ENCODE data around the gene PDE8A. TPM values are rescaled to one million over a fixed set of nuclear protein-coding genes. Genes with fewer than 3 reads are reported as not detected.
A peak's percentile ranks its signal among the peaks of the same experiment; 100 is the strongest.
"Not testable (repeated sequence)": the region's sequence is repeated elsewhere in the genome, so short reads cannot be mapped to it uniquely, and the experiment has no call there.

The PDE8A gene
- total RNA-seq, 1 experiment from 2014 or later, result 12.5 TPM

GRCh38 chr15:85011724-85012123 is 30.1 kb downstream of the PDE8A start:
- H3K36me3 ChIP-seq, H3K27me3 ChIP-seq, H3K4me3 ChIP-seq, H3K9me3 ChIP-seq, DNase-seq: not testable (repeated sequence)

- H3K27me3 ChIP-seq, result no peaks in the 10 kb centered on the region
- no peak overlapping the region for H3K4me3 ChIP-seq
- H3K9me3 ChIP-seq, result no peaks in the 10 kb centered on the region
- H3K36me3 ChIP-seq, result no peaks in the 10 kb centered on the region
- no peak for DNase-seq
Measured at GRCh38 chr15:85013785-85014184, 32.1 kb downstream of the PDE8A start.

- H3K9me3 ChIP-seq, result no peaks in the 10 kb centered on the region
- no peaks in the 10 kb centered on the region for H3K36me3 ChIP-seq
- no peaks in the 10 kb centered on the region for H3K27me3 ChIP-seq
- no peak for DNase-seq
- H3K4me3 ChIP-seq, result no peak overlapping the region
Measured at GRCh38 chr15:85014932-85015331, 33.3 kb downstream of the PDE8A start.

- no peaks in the 10 kb centered on the region for H3K9me3 ChIP-seq
- no peaks in the 10 kb centered on the region for H3K36me3 ChIP-seq
- no peaks in the 10 kb centered on the region for H3K27me3 ChIP-seq
- no peak overlapping the region for H3K4me3 ChIP-seq
- no peak for DNase-seq
Measured at GRCh38 chr15:85016275-85016674, 34.6 kb downstream of the PDE8A start.

GRCh38 chr15:85019815-85020590 is 38.3 kb downstream of the PDE8A start:
- H3K4me3 ChIP-seq, result no peak overlapping the region
- H3K27me3 ChIP-seq, result 0 out of 2 replicates have a peak, but pooled peaks cover 9% of the 10 kb centered on the region
- no peaks in the 10 kb centered on the region for H3K36me3 ChIP-seq
- no peaks in the 10 kb centered on the region for H3K9me3 ChIP-seq
- peak; percentile 92 for DNase-seq

- H3K36me3 ChIP-seq, result no peaks in the 10 kb centered on the region
- 0 out of 2 replicates have a peak, but pooled peaks cover 9% of the 10 kb centered on the region for H3K27me3 ChIP-seq
- no peaks in the 10 kb centered on the region for H3K9me3 ChIP-seq
- no peak overlapping the region for H3K4me3 ChIP-seq
- no peak for DNase-seq
Measured at GRCh38 chr15:85021409-85021808, 39.8 kb downstream of the PDE8A start.

- Histone ChIP-seq H3K4me3 (no peak overlapping the region), H3K9me3 (no peaks in the 10 kb centered on the region), H3K27me3 (0 out of 2 replicates have a peak, but pooled peaks cover 9% of the 10 kb centered on the region), H3K36me3 (no peaks in the 10 kb centered on the region)
- DNase-seq, result no peak
Measured at GRCh38 chr15:85022860-85023403, 41.3 kb downstream of the PDE8A start.

GRCh38 chr15:85024003-85024402 is 42.3 kb downstream of the PDE8A start:
- DNase-seq, result no peak
- no peak overlapping the region for H3K4me3 ChIP-seq
- 0 out of 2 replicates have a peak, but pooled peaks cover 9% of the 10 kb centered on the region for H3K27me3 ChIP-seq
- no peaks in the 10 kb centered on the region for H3K36me3 ChIP-seq
- no peaks in the 10 kb centered on the region for H3K9me3 ChIP-seq

GRCh38 chr15:85024509-85025336 is 43.1 kb downstream of the PDE8A start:
- Histone ChIP-seq H3K36me3 (no peaks in the 10 kb centered on the region), H3K27me3 (0 out of 2 replicates have a peak, but pooled peaks cover 9% of the 10 kb centered on the region), H3K9me3 (no peaks in the 10 kb centered on the region), H3K4me3 (no peak overlapping the region)
- peak; percentile 72 for DNase-seq

GRCh38 chr15:85025516-85026251 is 44.0 kb downstream of the PDE8A start:
- H3K4me3 ChIP-seq, result no peak overlapping the region
- DNase-seq, result no peak
- H3K9me3 ChIP-seq, result no peaks in the 10 kb centered on the region
- no peaks in the 10 kb centered on the region for H3K36me3 ChIP-seq
- 0 out of 2 replicates have a peak, but pooled peaks cover 9% of the 10 kb centered on the region for H3K27me3 ChIP-seq

- DNase-seq, result no peak
Measured at GRCh38 chr15:85026304-85027032, 44.8 kb downstream of the PDE8A start.

GRCh38 chr15:85027033-85027380 is 45.4 kb downstream of the PDE8A start:
- Histone ChIP-seq H3K27me3 (0 out of 2 replicates have a peak, but pooled peaks cover 6% of the 10 kb centered on the region), H3K36me3 (no peaks in the 10 kb centered on the region), H3K4me3 (no peak overlapping the region), H3K9me3 (no peaks in the 10 kb centered on the region)
- no peak for DNase-seq

More at GRCh38 chr15:85026304-85027032, 44.8 kb downstream of the PDE8A start:
- no peaks in the 10 kb centered on the region for H3K36me3 ChIP-seq
- H3K4me3 ChIP-seq, result no peak overlapping the region
- 0 out of 2 replicates have a peak, but pooled peaks cover 9% of the 10 kb centered on the region for H3K27me3 ChIP-seq
- H3K9me3 ChIP-seq, result no peaks in the 10 kb centered on the region

- 0 out of 2 replicates have a peak, but pooled peaks cover 6% of the 10 kb centered on the region for H3K27me3 ChIP-seq
- no peaks in the 10 kb centered on the region for H3K36me3 ChIP-seq
- DNase-seq, result no peak
- H3K4me3 ChIP-seq, result no peak overlapping the region
- no peaks in the 10 kb centered on the region for H3K9me3 ChIP-seq
Measured at GRCh38 chr15:85027421-85027820, 45.8 kb downstream of the PDE8A start.

GRCh38 chr15:85028416-85028815 is 46.8 kb downstream of the PDE8A start:
- Histone ChIP-seq H3K27me3 (0 out of 2 replicates have a peak, but pooled peaks cover 4% of the 10 kb centered on the region), H3K9me3 (no peaks in the 10 kb centered on the region), H3K4me3 (no peak overlapping the region), H3K36me3 (no peaks in the 10 kb centered on the region)
- no peak for DNase-seq

- DNase-seq, result no peak
- H3K27me3 ChIP-seq, result no peaks in the 10 kb centered on the region
- H3K36me3 ChIP-seq, result no peaks in the 10 kb centered on the region
- no peak overlapping the region for H3K4me3 ChIP-seq
- no peaks in the 10 kb centered on the region for H3K9me3 ChIP-seq
Measured at GRCh38 chr15:85029221-85029620, 47.6 kb downstream of the PDE8A start.

Data from MG63 (cell line).